GM12864 (cell line): Measurements from ENCODE around the gene ECT2L.

Source experiments
- DNase-seq: peaks from one replicate; pipeline ENCODE4 v3.0.0-alpha.2; 2011; ENCODE audit warnings: low read depth
- H3K4me3 ChIP-seq: 2 replicates; pipeline ENCODE4 v1.5.1; 2011; ENCODE audit warnings: mild to moderate bottlenecking, low read depth, low read length, control low read depth
- CTCF ChIP-seq: IDR thresholded peaks from 2 replicates; pipeline ENCODE4 v1.5.1; 2011; ENCODE audit warnings: low read depth, mild to moderate bottlenecking, moderate library complexity, low read length, control low read depth, inconsistent platforms; ENCODE audit errors: missing control alignments

ECT2L gene, protein sequence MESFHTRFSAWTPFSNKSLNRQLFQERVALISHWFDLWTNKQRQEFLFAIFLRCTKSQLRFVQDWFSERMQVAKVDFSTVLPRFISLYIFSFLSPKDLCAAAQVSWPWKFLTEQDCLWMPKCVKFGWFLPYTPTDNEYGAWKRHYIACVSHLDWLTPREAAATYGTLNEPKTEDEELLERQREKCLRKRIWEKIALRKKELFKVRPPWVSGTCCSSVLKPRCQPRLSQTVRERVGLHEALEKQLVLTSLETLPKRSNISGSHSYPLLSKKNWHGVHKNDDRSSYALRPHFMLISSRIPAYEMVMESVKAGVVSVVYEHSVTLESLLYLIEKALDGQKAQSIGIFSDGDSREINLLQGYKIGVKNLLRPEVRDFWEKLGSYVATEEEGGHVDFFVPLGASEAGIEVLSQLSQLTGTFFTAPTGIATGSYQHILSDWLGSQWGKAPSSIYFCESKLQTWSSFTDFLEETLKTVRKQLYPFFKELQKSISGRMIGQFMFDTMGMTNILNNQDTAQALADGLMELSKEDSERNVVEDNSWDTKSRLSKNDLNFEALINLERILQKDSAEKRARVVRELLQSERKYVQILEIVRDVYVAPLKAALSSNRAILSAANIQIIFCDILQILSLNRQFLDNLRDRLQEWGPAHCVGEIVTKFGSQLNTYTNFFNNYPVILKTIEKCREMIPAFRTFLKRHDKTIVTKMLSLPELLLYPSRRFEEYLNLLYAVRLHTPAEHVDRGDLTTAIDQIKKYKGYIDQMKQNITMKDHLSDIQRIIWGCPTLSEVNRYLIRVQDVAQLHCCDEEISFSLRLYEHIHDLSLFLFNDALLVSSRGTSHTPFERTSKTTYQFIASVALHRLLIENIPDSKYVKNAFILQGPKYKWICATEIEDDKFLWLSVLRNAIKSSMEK

DNA sequence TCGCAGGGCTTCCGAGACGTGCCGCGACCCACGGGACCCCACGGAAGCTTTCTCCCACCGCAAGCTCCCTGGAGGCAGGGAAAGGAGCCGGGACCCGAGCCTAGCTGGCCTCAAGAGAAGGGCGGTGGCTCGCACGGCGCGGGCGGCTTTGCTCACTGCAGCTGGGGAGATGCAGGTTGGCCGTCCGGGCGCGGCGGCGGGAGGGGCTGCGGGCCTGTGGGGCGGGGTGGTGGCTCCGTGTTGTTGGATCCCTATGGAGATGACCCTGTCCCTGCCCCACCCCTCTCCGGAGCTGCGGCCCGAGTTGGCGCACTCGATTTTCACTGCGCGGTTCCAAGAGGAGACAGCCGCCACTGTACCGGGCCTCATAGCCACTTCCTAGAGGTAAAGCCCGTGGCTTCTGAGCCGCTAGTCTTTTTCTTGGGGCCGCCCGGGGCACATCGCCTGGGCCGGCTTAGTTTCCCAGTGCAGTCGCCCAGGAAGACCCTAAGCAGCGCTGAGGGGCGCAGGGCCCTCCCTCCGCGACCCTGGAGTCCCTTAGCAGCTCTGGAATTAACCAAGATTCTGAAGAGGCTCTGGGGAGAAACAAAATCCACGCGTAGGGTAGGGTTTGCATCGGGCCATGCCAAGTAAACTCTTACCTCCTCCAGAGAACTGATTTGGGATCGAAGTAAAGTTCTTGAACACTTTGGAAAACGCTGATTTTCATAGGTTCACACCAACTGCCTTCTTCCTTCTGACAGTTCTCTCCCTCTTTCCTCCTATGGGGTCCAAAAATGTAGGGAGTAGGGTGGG lies at the start of gene ECT2L:
Gene ECT2L, plus strand, starts transcription at position 279 of the 795 bp plus-strand sequence. CDS start 17,188 bp downstream, outside the sequence.
- no peak for DNase-seq
- H3K4me3 ChIP-seq, result no peak within 1 kb of the TSS
- no peak for TF ChIP-seq CTCF

DNA sequence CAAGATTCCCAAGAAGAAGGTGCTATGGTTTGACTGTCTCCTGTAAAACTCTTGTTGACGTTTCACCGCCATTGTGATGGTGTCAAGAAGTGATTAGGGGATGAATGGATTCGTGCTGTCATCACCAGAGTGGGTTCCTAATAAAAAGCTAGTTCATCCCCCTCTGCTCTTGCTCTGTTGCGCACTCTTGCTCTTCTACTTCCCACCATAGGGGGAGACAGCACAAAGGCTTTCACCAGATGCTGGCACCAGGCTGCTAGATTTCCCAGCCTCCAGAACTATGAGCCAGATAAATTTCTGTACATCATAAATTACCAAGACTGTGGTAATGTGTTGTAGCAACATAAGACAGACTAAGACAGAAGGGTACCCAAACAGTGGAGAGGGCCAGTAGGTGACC lies 43.9 kb upstream of the ECT2L start:
- peak; percentile 30 for TF ChIP-seq CTCF
- DNase-seq, result no peak
- H3K4me3 ChIP-seq, result no peak overlapping the region

GRCh38 chr6:138757136-138757535 lies 38.8 kb upstream of the ECT2L start:
- TF ChIP-seq CTCF, result no peak

GRCh38 chr6:138765896-138766655 lies 29.8 kb upstream of the ECT2L start:
- TF ChIP-seq CTCF, result peak; percentile 39
- H3K4me3 ChIP-seq, result no peak overlapping the region
- DNase-seq, result no peak

More at GRCh38 chr6:138757136-138757535, 38.8 kb upstream of the ECT2L start:
- H3K4me3 ChIP-seq, result no peak overlapping the region
- DNase-seq, result no peak

DNA sequence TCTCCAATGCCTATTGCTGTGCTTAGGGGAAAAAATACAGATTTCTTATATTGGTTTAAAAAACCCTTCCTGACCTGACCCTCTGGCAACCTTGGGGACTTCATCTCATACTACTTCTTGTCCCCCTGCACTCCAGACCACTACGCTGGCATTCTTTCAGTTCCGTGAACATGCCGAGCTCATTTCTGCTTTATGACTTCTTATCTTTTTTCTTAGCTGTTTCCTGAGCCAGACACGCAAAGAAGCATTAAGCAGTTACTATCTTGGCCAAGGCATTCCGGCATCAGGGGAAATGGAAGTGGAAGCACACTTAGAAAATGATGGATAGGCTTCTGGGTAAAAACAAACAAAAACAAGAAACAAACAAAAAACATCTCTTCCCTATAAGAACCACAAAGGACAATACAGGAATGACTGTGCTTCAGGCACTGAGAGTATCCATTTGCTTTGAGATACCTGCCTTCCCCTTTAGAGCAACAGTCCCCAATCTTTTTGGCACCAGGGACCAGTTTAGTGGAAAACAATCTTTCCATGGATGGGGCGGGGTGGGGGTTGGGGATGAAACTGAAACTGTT lies 26.7 kb upstream of the ECT2L start:
- DNase-seq, result no peak
- no peak overlapping the region; the same call in 1 of the 2 replicates for H3K4me3 ChIP-seq
- TF ChIP-seq CTCF, result no peak
